Ramos (cell line): Measurements from ENCODE around the gene SETD7.

Experiments
- in situ Hi-C: fragments of 300-500 bp; cut with MboI; formaldehyde crosslinking; loops from one replicate; pipeline ENCODE4 v1.14.3; 2022; ENCODE audit warnings: low sequenced_read_pairs; ENCODE audit not compliant: unreplicated experiment

SETD7 gene

DNA sequence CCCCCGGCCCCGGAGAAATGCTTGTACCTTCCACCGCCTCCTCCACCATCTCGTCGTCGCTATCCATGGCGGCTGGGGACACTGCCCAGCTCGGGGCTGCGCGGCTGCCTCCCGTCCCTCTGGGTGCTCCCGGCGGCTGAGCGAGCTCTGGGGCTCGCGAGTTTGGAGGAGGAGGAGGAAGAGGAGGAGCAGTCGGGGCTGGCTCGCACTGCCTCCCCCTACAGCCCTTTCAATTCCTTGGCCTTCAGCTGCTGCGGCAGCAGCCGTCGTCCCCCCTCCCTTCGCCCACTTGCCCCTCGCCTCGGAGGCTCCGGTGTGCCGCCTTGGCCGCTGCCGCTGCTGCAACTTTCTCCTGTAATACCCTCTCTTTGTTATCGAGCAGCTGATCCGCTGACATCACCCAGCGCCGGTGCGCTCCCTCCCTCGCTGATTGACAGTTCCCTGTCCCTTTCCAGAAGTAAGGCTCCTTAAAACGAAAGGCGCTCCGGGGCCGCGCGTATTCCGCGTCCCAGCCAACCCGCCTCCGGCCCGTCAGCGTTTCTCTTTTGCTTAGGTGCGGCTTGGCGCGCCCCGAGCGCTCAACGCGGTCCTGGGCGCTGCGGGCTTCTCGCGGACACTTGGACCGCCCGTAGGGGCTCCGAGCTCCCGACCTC lies at the start of gene SETD7:
Gene SETD7 (minus strand): TSS at position 149 of the 653 bp plus-strand sequence. CDS start 82 bp downstream, at position 67.
- in situ Hi-C loops, result no loop called here

GRCh38 chr4:139605516-139605915 lies 49.5 kb upstream of the SETD7 start:
- in situ Hi-C loops, result no loop called here

DNA sequence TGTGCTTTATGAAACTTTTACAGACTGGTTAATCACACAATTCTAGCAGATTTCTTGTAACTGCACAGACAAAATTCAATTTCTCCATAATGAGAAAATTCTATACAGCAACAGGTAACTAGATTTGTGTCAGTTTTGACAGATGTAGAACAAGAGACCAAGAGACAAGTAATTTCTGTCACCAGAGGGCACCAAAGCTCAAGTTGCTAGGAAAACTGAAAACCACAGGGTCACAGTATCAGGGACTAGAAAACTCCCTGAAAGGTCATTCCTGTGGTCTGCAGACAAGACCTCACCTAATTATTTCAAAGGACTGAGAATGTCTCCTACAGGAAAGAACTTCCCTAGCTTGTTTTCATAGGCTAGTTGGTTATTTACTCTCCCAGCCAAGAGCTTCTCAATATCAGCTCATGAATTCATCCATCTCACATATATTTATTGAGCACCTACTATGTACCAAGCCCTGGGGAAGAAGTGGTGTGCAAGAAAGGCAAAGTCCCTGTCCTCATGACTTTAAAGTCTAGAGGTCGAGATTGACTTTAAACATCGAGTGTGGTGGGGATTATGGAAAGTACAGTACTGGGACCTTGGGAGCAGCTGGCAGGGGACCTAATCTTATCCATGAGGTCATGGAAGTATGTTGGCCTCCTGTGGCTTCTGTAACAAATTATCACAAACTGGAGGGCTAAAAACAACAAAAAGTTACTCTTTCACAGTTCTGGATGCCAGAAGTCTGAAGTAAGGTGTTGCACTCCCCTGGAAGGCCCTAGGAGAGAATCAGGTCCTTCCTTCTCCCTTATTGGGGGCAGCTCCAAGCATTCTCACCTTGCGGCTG lies 47.8 kb upstream of the SETD7 start:
- in situ Hi-C loops, result no loop called here

- in situ Hi-C loops, result no loop called here
Observed at GRCh38 chr4:139602776-139603360, 46.8 kb upstream of the SETD7 start.

DNA sequence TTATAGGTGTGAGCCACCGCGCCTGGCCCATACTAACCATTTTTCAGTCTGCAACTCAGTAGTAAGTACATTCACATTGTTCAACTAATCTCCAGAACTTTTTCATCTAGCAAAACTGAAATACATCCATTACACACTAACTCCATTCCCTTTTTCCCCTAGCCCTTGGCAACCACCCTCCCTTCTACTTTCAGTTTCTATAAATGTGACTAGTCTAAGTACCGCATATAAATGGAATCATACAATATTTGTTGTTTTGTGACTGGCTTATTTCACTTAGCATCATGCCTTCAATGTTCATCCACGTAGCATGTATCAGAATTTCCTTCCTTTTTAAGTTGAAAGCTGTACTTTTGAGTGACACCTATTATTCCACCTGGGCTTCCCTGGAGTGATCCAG lies 44.6 kb upstream of the SETD7 start:
- in situ Hi-C loops, result no loop called here

GRCh38 chr4:139599594-139600374 lies 43.8 kb upstream of the SETD7 start:
- in situ Hi-C loops, result no loop called here

DNA sequence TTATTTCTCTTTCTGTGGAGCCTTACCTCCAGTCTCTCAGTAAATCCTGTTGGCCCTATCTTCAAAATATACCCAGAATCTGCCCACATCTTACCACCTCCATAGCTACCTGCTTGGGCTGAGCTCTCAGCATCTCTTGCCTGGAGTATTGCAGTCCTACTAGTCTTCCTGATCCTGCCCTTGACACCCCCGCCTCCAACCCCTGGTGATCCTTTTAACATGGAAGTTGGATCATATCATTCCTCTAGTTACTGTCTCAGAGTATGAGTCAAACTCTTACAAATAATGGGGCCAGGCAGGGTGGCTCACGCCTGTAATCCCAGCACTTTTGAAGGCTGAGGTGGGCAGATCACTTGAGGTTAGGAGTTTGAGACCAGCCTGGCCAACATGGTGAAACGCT lies 43.1 kb upstream of the SETD7 start:
- in situ Hi-C loops, result no loop called here

- in situ Hi-C loops, result no loop called here
Observed at GRCh38 chr4:139596684-139597279, 40.8 kb upstream of the SETD7 start.

- in situ Hi-C loops, result no loop called here
Observed at GRCh38 chr4:139596034-139596683, 40.1 kb upstream of the SETD7 start.

GRCh38 chr4:139594591-139595185 lies 38.7 kb upstream of the SETD7 start:
- in situ Hi-C loops, result no loop called here

- in situ Hi-C loops, result no loop called here
Observed at GRCh38 chr4:139593091-139593564, 37.1 kb upstream of the SETD7 start.

DNA sequence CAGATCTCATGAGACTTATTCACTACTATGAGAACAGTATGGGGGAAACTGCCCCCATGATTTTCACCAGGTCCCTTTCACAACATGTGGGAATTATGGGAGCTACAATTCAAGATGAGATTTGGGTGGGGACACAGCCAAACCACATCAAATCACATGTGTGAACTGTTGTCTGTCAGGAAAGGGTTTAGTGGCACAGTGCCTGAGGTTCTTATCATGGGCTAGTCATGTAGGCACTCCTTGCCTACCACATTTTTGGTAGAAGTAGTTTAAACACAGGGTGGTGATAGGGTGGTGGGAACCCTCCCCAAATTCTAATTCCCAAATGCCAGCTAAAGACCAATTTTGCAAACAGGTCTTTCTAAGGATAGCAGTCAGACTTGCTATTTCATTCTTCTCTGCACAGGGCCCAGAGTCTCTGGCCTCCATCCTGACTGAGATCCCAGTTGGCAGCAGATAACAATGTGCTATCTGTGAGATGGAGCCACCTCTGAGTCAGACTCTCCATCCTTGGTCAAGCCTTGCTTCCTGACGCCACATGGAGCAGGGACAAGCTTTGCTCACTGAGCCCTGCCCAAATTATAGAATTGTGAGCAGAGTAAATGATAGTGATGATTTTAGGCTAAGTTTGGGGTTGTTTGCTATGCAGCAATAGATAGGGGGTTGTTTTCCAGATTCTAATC lies 33.5 kb upstream of the SETD7 start:
- in situ Hi-C loops, result no loop called here

DNA sequence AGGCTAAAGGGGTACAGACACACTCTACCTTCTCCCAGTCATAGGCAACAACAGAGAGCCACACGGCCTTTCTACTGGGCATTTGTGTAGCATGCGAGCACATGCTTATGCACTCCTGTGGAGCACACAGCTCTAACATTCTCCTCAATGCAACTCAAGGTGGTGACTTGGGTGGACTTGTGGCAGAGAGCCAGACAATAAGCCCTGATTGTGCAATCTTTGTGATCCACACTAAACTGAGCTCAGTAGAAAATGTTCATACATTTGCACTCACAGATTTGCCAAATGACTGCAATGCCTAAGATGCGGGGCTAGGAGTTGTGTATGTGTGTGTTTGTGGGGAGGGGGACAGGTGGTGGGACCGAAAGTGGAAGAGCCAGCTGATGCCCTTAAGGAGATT lies 31.4 kb upstream of the SETD7 start:
- in situ Hi-C loops, result no loop called here

- in situ Hi-C loops, result no loop called here
Observed at GRCh38 chr4:139585473-139585872, 29.5 kb upstream of the SETD7 start.

DNA sequence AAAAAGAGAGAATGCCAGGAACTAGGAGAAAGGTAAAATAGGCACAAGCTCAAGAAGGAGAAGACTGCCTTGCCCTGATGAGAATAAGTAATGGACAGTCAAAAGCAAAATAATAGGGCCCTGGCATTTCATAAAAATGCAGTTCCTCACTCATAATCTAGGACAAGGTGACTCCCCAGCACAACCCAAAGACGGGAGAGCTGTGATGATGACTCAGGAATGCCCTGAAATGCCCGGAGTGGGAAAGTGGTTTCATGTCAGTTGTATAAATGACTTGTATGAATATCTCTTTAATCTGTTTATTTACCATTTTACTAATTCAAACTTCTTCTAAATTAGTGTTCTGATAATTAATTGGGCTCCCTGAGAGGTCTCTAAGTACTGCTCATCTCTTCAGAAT lies 28.8 kb upstream of the SETD7 start:
- in situ Hi-C loops, result no loop called here

GRCh38 chr4:139584013-139584412 lies 28.0 kb upstream of the SETD7 start:
- in situ Hi-C loops, result no loop called here

DNA sequence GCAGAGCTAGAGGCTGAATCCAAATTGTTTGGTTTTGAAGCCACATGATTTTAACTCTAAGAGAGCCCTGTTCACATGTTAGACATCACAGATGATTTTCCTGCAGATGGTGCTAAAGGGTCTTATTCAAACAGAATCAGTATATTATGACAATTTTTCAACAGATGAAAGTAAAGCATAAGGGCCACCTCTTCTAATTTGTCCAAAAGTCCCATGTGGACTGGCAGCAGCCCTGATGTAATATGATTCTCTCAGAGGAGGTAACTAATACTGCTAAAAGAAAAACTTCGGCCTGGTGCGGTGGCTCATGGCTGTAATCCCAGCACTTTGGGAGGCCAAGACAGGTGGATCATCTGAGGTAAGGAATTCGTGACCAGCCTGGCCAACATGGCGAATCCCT lies 26.0 kb upstream of the SETD7 start:
- in situ Hi-C loops, result no loop called here

DNA sequence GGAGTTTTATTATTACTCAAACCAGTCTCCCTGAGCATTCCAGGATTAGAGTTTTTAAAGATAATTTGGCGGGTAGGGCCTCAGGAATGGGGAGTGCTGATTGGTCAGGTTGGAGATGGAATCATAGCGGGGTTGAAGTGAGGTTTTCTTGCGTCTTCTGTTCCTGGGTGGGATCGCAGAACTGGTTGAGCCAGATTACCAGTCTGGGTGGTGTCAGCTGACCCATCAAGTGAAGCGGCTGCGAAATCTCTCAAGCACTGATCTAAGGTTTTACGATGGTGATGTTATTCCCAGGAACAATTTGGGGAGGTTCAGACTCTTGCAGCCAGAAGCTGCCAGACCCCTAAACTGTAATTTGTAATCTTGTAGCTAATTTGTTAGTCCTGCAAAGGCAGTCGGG lies 25.1 kb upstream of the SETD7 start:
- in situ Hi-C loops, result no loop called here

DNA sequence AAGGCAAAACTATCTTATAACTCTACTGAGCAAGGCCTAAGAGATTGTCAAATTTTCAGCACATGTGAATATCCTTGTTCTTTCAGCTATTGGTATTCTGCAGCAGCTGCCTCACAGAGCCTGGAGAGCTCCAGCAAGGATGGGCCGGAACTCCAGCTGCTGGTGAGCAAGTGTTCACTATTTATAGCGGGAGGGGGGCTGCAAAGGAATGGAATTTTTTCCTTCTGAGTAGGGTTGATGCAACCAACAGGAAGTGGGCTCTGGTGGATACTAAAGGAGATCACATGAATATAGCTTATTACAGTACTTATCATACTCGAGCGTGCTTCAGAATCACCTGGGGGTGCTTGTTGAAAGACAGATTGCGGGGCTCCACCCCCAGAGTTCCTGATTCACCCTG lies 20.2 kb upstream of the SETD7 start:
- in situ Hi-C loops, result no loop called here
